Liver (tissue), 9 donors: Measurements from ENCODE around the gene TMEM26. TPM values are rescaled to one million over a fixed set of nuclear protein-coding genes. Genes with fewer than 3 reads are reported as not detected.

ENCODE experiments used
- DNase-seq: peaks from one replicate; pipeline ENCODE4 v3.0.0-alpha.2; 2017; ENCODE audit warnings: low spot score
- H3K27ac ChIP-seq, 2 donors: one replicate each; pipeline ENCODE4 v1.7.0; 2013; ENCODE audit warnings: inconsistent platforms in 2 of 2, low read length in 2 of 2, control low read depth in 1 of 2, low read depth in 1 of 2, mild to moderate bottlenecking in 1 of 2
- H3K27me3 ChIP-seq, 4 donors: one replicate each; pipeline versions ENCODE4 v1.6.1 to v1.7.0; 2013; ENCODE audit warnings: low read length in 3 of 4, inconsistent platforms in 1 of 4, mild to moderate bottlenecking in 1 of 4, moderate library complexity in 1 of 4; ENCODE audit not compliant: control insufficient read depth in 4 of 4, insufficient read depth in 4 of 4
- H3K36me3 ChIP-seq, 4 donors: one replicate each; pipeline versions ENCODE4 v1.6.1 to v1.7.0; 2013; ENCODE audit warnings: low read length in 3 of 4, mild to moderate bottlenecking in 3 of 4, low read depth in 1 of 4, moderate library complexity in 1 of 4; ENCODE audit not compliant: control insufficient read depth in 4 of 4, insufficient read depth in 3 of 4
- H3K4me1 ChIP-seq, 4 donors: one replicate each; pipeline versions ENCODE4 v1.6.1 to v1.7.0; 2013; ENCODE audit warnings: low read length in 3 of 4, mild to moderate bottlenecking in 3 of 4, moderate library complexity in 1 of 4; ENCODE audit not compliant: control insufficient read depth in 4 of 4, insufficient read depth in 4 of 4
- H3K4me3 ChIP-seq, 3 donors: one replicate each; pipeline versions ENCODE4 v1.6.1 to v1.7.0; 2013; ENCODE audit warnings: low read length in 3 of 3, control low read depth in 1 of 3, low read depth in 1 of 3, mild to moderate bottlenecking in 1 of 3
- H3K9ac ChIP-seq, 2 donors: one replicate each; pipeline ENCODE4 v1.7.0; 2013; ENCODE audit warnings: low read length in 2 of 2, mild to moderate bottlenecking in 2 of 2, moderate library complexity in 2 of 2, control low read depth in 1 of 2, low read depth in 1 of 2
- H3K9me3 ChIP-seq, 4 donors: one replicate each; pipeline versions ENCODE4 v1.6.1 to v1.7.0; 2013; ENCODE audit warnings: low read length in 3 of 4; ENCODE audit not compliant: control insufficient read depth in 4 of 4
- EGR1 ChIP-seq, 2 donors: IDR thresholded peaks; 2 replicates each; pipeline ENCODE4 v1.6.1; 2016 to 2018; ENCODE audit warnings: antibody characterized with exemption in 2 of 2, low read depth in 2 of 2
- FOXA2 ChIP-seq: IDR thresholded peaks from 2 replicates; pipeline ENCODE4 v1.6.1; 2016; ENCODE audit warnings: antibody characterized with exemption
- GABPA ChIP-seq, 2 donors: IDR thresholded peaks in 1 of 2; conservative IDR thresholded peaks in 1 of 2; 2 replicates each; pipeline ENCODE4 v1.6.1; 2016; ENCODE audit warnings: antibody characterized with exemption in 2 of 2, mild to moderate bottlenecking in 1 of 2, moderate library complexity in 1 of 2
- HNF4A ChIP-seq, 2 donors: conservative IDR thresholded peaks; 2 replicates each; pipeline ENCODE4 v1.6.1; 2016; ENCODE audit warnings: antibody characterized with exemption in 2 of 2, mild to moderate bottlenecking in 2 of 2
- JUND ChIP-seq, 2 donors: IDR thresholded peaks; 2 replicates each; pipeline ENCODE4 v1.6.1; 2016; ENCODE audit warnings: antibody characterized with exemption in 2 of 2
- NR2F2 ChIP-seq: IDR thresholded peaks from 2 replicates; pipeline ENCODE4 v1.6.1; 2016; ENCODE audit warnings: antibody characterized with exemption
- RXRA ChIP-seq, 2 donors: IDR thresholded peaks; 2 replicates each; pipeline ENCODE4 v1.6.1; 2017 to 2018; ENCODE audit warnings: antibody characterized with exemption in 2 of 2, mild to moderate bottlenecking in 1 of 2
- SP1 ChIP-seq: IDR thresholded peaks from 2 replicates; pipeline ENCODE4 v1.6.1; 2018; ENCODE audit warnings: antibody characterized with exemption, mild to moderate bottlenecking
- TAF1 ChIP-seq: conservative IDR thresholded peaks from 2 replicates; pipeline ENCODE4 v1.6.1; 2016; ENCODE audit warnings: antibody characterized with exemption, mild to moderate bottlenecking
- YY1 ChIP-seq: IDR thresholded peaks from 2 replicates; pipeline ENCODE4 v1.6.1; 2016; ENCODE audit warnings: antibody characterized with exemption, mild to moderate bottlenecking
- WGBS: extraction: QIAGEN DNeasy Blood & Tissue Kit; methylation state at CpG from one replicate; pipeline ENCODE4 v1.1.7; 2013; 5-methylcytosine and 5-hydroxymethylcytosine counted together
- polyA plus RNA-seq, 2 donors: library from polyadenylated mRNA; stranded (reverse) in 1 of 2; unstranded in 1 of 2; fragments of 200-250 nt in 1 of 2; fragments of >200 nt in 1 of 2; fragmentation: Nextera tagmentation in 1 of 2; extraction: Ambion mirVana in 1 of 2; gene quantifications; one replicate each; pipeline versions ENCODE4 v1.2.1 to v1.2.3, GENCODE V29; 2013 to 2015
- total RNA-seq, 2 donors: library from RNA; depleted of rRNA; stranded (reverse); fragments of >200 nt; gene quantifications; one replicate each; pipeline ENCODE4 v1.2.3, GENCODE V29; 2014
- TF ChIP-seq, protein P1 (sequence below): IDR thresholded peaks from 2 replicates; pipeline ENCODE4 v1.6.1; 2016; ENCODE audit warnings: antibody characterized with exemption
- TF ChIP-seq, protein P2 (sequence below): fragments of 150-350 bp; IDR thresholded peaks from 2 replicates; pipeline ENCODE4 v1.5.1; 2017; ENCODE audit warnings: improper control_type of control experiment, low read depth, low read length; ENCODE audit not compliant: missing input control
- TF ChIP-seq, protein P3 (sequence below): IDR thresholded peaks from 2 replicates; pipeline ENCODE4 v1.6.1; 2016; ENCODE audit warnings: antibody characterized with exemption, mild to moderate bottlenecking
- TF ChIP-seq, protein P4 (sequence below): IDR thresholded peaks from 2 replicates; pipeline ENCODE4 v1.6.1; 2016; ENCODE audit warnings: antibody characterized with exemption
- TF ChIP-seq, protein P5 (sequence below): IDR thresholded peaks from 2 replicates; pipeline ENCODE4 v1.6.1; 2016; ENCODE audit warnings: antibody characterized with exemption
- donor health status: healthy.
- donor health status: healthy.
- donor health status: healthy.
- donor health status: healthy.
- donor health status: healthy.

Gene TMEM26
- total RNA-seq, result 1 to 10 TPM; 1.7 to 5.5 TPM
- polyA plus RNA-seq, result under 1 TPM; 0.31 to 0.78 TPM

DNA sequence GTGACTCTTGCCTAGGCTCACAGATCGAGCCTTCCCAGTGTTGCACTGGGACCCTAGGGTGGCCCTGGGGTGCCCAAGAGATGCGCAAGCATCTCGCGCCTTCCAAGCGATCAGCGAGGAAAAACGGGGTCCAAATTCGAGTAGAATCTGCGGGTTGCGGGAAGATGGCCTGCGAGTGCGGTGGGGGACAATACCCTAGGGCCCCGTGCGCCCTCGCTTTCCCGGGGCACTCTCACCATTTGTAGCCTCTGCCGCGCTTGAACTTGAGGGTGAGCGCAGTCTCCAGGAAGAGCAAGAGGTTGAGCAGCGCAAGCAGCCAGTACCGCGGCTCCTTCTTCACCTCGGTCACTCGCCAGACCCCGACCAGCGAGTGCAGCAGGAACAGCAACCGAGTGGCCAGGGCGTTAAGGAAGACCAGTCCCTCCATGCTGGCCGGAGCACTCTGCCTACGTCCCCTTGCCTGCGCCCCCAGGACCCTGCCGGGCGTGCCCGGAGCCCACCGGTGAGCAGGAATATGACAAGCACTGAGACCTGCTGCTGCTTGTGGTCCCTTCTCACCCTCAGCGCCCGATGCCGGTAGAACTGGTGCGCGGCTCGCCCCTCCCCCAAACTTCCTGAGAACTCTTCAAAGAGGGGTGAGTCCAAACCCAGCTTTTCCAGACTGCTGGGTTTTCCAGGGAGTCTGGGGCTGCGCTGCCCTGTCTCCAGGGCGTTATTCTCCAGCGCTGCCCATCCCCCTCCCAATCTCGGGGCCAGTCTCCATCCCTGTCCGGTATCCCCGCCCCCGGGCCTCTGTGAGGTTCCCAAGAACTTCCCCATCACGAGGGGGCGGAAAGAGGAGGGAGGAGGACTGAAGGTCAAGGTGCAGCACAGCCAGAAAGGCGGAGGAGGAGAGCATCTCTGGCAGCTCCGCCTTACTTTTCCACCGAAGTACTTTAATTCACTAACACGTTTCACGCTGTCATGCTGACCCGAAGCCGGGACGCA, at the start of gene TMEM26:
TMEM26 (minus strand) TSS at position 727 of the 987 bp plus-strand sequence; CDS start at position 427, 300 bp downstream.
- H3K9ac ChIP-seq, result no peak within 1 kb of the TSS
- peak; percentile 40 for DNase-seq
- H3K36me3 ChIP-seq, result no peaks in the 10 kb centered on the region
- WGBS, result 4% methylated on average over 58 of the region's 58 CpGs
- H3K4me1 ChIP-seq, result peaks cover 0 to 9% (median 4%) of the 10 kb centered on the region in 4 donors
- no peaks in the 10 kb centered on the region for H3K9me3 ChIP-seq
- TF ChIP-seq, protein P1, sequence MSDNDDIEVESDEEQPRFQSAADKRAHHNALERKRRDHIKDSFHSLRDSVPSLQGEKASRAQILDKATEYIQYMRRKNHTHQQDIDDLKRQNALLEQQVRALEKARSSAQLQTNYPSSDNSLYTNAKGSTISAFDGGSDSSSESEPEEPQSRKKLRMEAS, result no peak
- TF ChIP-seq NR2F2, result peak; percentile 32
- peaks cover 0 to 8% (median 2%) of the 10 kb centered on the region in 4 donors for H3K27me3 ChIP-seq
- H3K4me3 ChIP-seq, result peak within 1 kb of the TSS; percentile 12 to 43 (median 37)
- peak within 1 kb of the TSS; percentile 39 to 60 for H3K27ac ChIP-seq

DNA sequence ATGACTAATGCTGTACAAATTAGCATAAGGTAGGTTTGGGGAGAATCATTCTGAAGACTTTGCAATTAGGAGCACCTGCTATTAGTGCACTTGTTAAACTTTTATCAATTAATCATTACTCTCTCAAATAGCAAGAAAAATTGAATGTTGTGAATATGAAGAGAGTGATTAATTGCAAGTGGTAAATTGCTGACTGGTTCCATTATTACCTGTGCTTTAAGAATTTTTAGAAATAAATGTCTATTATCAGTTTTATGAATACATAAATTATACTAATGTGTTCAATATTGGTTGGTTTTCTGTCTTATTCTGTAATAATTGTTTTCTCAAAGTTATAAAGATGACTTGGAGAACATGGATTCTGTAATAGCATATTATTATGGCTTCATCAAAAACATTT, 47.3 kb upstream of the TMEM26 start:
- no peak overlapping the region for H3K9ac ChIP-seq
- TF ChIP-seq GABPA (IDR thresholded peaks at IDR 0.05 in 1 of 2, conservative IDR thresholded peaks at IDR 0.05 in 1 of 2) (no peak), TAF1 (no peak), YY1 (no peak), SP1 (no peak), EGR1 (IDR thresholded peaks at IDR 0.05; ENCODE audit: low read depth in 2 of 2) (no peak), NR2F2 (no peak), JUND (IDR thresholded peaks at IDR 0.05) (no peak), HNF4A (conservative IDR thresholded peaks at IDR 0.05) (no peak), FOXA2 (no peak), RXRA (IDR thresholded peaks at IDR 0.05) (no peak)
- TF ChIP-seq, protein P2, sequence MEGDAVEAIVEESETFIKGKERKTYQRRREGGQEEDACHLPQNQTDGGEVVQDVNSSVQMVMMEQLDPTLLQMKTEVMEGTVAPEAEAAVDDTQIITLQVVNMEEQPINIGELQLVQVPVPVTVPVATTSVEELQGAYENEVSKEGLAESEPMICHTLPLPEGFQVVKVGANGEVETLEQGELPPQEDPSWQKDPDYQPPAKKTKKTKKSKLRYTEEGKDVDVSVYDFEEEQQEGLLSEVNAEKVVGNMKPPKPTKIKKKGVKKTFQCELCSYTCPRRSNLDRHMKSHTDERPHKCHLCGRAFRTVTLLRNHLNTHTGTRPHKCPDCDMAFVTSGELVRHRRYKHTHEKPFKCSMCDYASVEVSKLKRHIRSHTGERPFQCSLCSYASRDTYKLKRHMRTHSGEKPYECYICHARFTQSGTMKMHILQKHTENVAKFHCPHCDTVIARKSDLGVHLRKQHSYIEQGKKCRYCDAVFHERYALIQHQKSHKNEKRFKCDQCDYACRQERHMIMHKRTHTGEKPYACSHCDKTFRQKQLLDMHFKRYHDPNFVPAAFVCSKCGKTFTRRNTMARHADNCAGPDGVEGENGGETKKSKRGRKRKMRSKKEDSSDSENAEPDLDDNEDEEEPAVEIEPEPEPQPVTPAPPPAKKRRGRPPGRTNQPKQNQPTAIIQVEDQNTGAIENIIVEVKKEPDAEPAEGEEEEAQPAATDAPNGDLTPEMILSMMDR, result no peak
- TF ChIP-seq, protein P3, sequence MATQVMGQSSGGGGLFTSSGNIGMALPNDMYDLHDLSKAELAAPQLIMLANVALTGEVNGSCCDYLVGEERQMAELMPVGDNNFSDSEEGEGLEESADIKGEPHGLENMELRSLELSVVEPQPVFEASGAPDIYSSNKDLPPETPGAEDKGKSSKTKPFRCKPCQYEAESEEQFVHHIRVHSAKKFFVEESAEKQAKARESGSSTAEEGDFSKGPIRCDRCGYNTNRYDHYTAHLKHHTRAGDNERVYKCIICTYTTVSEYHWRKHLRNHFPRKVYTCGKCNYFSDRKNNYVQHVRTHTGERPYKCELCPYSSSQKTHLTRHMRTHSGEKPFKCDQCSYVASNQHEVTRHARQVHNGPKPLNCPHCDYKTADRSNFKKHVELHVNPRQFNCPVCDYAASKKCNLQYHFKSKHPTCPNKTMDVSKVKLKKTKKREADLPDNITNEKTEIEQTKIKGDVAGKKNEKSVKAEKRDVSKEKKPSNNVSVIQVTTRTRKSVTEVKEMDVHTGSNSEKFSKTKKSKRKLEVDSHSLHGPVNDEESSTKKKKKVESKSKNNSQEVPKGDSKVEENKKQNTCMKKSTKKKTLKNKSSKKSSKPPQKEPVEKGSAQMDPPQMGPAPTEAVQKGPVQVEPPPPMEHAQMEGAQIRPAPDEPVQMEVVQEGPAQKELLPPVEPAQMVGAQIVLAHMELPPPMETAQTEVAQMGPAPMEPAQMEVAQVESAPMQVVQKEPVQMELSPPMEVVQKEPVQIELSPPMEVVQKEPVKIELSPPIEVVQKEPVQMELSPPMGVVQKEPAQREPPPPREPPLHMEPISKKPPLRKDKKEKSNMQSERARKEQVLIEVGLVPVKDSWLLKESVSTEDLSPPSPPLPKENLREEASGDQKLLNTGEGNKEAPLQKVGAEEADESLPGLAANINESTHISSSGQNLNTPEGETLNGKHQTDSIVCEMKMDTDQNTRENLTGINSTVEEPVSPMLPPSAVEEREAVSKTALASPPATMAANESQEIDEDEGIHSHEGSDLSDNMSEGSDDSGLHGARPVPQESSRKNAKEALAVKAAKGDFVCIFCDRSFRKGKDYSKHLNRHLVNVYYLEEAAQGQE, result no peak
- TF ChIP-seq, protein P4, sequence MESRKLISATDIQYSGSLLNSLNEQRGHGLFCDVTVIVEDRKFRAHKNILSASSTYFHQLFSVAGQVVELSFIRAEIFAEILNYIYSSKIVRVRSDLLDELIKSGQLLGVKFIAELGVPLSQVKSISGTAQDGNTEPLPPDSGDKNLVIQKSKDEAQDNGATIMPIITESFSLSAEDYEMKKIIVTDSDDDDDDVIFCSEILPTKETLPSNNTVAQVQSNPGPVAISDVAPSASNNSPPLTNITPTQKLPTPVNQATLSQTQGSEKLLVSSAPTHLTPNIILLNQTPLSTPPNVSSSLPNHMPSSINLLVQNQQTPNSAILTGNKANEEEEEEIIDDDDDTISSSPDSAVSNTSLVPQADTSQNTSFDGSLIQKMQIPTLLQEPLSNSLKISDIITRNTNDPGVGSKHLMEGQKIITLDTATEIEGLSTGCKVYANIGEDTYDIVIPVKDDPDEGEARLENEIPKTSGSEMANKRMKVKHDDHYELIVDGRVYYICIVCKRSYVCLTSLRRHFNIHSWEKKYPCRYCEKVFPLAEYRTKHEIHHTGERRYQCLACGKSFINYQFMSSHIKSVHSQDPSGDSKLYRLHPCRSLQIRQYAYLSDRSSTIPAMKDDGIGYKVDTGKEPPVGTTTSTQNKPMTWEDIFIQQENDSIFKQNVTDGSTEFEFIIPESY, result no peak
- TF ChIP-seq, protein P1, result no peak
- TF ChIP-seq, protein P5, sequence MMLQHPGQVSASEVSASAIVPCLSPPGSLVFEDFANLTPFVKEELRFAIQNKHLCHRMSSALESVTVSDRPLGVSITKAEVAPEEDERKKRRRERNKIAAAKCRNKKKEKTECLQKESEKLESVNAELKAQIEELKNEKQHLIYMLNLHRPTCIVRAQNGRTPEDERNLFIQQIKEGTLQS, result no peak

More for the DNA sequence above, 47.3 kb upstream of the TMEM26 start:
- Histone ChIP-seq H3K27ac (no peak overlapping the region), H3K36me3 (no peaks in the 10 kb centered on the region), H3K27me3 (peaks cover 0 to 2% (median 0%) of the 10 kb centered on the region in 4 donors), H3K4me3 (no peak overlapping the region), H3K4me1 (no peaks in the 10 kb centered on the region), H3K9me3 (no peaks in the 10 kb centered on the region)
- DNase-seq, result no peak
